Inflammatory macrophage treated with lipopolysaccharide for 1 hour (primary cell): ENCODE measurements around the gene RAVER2.
"Not testable (repeated sequence)": the region's sequence is repeated elsewhere in the genome, so short reads cannot be mapped to it uniquely, and the experiment has no call there.

Source experiments
- DNase-seq, 2 donors: peaks; one replicate each; pipeline ENCODE4 v3.0.0-alpha.2; 2020 to 2022

The RAVER2 gene

DNA sequence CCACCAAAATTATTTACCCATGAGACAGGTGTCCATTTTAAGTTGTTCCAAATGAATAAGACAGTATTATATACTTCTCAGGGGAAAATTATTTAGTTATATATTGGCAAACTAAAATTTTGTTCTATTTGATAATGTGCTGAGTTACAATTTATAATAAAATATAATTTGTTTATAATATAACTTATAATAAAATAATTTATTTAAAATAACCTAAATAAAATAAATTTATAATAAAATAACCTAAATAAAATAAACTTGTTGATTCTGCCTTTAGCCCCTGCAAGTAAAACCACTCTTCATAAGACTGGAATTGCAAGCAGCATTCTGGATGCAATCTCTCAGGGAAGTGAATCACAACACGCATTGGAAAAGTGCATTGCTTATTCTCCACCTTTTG is 69.6 kb downstream of the RAVER2 start:
- DNase-seq: no peak

DNA sequence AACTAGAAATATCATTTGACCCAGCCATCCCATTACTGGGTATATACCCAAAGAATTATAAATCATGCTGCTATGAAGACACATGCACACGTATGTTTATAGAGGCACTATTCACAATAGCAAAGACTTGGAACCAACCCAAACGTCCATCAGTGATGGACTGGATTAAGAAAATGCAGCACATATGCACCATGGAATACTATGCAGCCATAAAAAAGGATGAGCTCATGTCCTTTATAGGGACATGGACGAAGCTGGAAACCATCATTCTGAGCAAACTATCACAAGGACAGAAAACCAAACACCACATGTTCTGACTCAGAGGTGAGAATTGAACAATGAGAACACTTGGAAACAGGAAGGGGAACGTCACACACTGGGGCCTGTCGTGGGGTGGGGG is 72.5 kb downstream of the RAVER2 start:
- not testable (repeated sequence) for DNase-seq

- not testable (repeated sequence) for DNase-seq
These were observed 75.7 kb downstream of the RAVER2 start for GRCh38 chr1:64820572-64820971.

- DNase-seq: no peak
These were observed 77.7 kb downstream of the RAVER2 start for GRCh38 chr1:64822621-64823020.

- peak; percentile 38 to 85 for DNase-seq
These were observed 79.0 kb downstream of the RAVER2 start for GRCh38 chr1:64823691-64824476.

GRCh38 chr1:64826991-64827390 is 82.1 kb downstream of the RAVER2 start:
- peak; percentile 18 to 21 for DNase-seq

DNA sequence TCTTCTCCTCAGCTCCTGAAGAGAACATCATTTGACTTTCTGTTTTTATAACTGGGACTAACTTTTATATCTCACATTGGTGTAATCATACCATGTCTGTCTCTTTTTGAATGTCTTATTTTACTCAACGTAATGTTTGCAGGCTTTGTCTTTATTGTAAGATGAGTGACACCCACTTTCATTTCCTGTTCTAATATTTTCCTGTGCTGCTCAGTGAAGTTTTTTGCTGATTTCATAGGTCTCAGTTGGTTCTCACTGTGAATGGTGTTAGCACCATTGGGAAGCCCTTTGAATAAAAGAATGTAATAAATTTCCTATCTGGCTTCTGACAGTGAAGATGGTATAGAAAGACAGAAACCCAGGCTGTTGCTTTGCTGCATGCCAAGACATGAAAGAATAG is 84.0 kb downstream of the RAVER2 start:
- peak in 1 of 2 donors; percentile 16 for DNase-seq

DNA sequence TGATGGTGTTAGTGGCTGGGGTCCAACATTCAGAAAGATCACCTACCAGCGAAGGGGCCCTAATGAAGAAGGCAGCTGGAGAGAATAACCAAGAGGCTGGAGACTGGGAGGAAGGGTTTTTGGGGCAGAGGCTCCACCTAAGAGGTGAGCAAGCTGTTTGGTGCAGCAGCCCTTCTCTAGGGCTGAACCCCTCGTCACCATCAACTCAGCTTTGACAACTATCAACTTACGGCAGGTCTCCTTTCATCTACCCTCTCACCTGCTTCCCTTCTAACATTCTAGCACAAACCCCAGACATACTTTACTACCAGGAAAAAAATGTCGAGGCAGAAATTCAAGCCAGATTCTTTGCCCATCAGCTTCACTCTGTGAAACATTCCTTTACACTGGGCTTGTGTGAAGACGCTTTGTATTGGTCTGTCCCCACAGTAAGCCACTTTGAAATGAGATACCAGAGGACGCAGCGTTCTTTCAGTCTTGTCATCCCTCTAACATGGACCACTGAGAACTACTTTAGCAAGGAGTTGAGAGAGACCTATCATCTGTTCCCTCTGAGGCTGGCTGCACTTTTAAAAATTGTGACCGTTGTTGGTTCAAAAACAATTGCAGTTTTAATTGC is 84.6 kb downstream of the RAVER2 start:
- DNase-seq: no peak

GRCh38 chr1:64830030-64830651 is 85.3 kb downstream of the RAVER2 start:
- DNase-seq: no peak

DNA sequence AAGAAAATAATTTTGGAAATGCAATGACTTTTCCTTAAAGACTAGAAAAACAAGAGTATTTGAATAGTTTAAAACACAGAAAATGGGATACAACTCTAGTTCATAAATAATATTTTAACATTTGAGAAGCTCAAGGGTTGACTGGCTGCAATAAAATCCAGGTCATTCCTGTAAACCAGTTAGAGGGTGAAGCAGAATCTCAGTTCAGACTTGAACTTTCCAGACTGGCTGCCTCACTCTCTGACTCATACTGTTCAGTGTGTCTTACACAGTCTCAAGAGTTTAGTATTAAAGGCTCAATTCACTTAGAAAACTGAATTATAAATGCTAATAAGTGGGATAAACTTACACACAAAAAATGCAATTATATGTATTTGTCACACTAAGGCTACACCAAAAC is 89.9 kb downstream of the RAVER2 start:
- no peak for DNase-seq

DNA sequence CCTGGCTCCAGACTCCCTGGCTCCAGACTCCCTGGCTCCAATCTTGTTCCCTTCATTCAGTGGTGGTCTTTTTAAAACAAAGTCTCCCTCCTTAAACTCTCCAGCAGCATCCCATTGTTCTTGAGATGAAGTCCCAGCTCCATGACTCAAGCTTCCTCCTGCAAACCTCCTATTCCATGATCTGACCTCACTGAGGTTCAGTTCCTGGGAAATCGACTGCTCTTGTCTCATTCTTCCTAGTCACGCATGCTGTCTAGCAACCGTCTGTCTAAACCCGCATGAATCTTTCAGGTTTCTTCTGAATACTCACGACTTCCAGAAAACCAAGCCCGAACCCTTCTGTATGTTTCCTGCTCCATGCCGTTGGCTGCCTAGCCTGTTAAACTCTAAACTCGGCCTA is 91.9 kb downstream of the RAVER2 start:
- no peak for DNase-seq

- DNase-seq: no peak
These were observed 93.6 kb downstream of the RAVER2 start for GRCh38 chr1:64838486-64838885.

- no peak for DNase-seq
These were observed 94.4 kb downstream of the RAVER2 start for GRCh38 chr1:64839261-64839660.

GRCh38 chr1:64839732-64840405 is 95.0 kb downstream of the RAVER2 start:
- no peak for DNase-seq

- DNase-seq: no peak
These were observed 96.6 kb downstream of the RAVER2 start for GRCh38 chr1:64841330-64842065.

GRCh38 chr1:64842224-64842623 is 97.3 kb downstream of the RAVER2 start:
- no peak for DNase-seq

GRCh38 chr1:64843675-64844074 is 98.8 kb downstream of the RAVER2 start:
- no peak for DNase-seq

DNA sequence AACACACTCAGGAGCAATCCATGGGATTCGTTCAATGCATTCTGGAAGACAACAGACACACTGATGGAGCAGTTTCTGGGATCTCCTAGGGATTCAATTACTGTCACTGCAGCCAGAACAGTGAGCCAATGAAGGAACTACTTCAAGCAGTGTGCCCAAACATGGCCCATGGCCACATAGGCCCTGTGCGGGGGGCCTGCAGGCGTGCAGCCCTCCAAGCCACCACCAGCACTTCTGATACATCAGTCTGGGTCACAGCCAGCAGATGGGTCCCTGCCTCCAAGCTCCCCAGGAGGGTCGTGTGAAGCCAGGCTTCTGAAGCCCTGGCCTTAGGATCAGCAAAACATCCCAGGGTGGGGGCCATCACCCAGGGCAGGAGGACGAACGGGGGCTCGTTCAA is 99.3 kb downstream of the RAVER2 start:
- DNase-seq: no peak

DNA sequence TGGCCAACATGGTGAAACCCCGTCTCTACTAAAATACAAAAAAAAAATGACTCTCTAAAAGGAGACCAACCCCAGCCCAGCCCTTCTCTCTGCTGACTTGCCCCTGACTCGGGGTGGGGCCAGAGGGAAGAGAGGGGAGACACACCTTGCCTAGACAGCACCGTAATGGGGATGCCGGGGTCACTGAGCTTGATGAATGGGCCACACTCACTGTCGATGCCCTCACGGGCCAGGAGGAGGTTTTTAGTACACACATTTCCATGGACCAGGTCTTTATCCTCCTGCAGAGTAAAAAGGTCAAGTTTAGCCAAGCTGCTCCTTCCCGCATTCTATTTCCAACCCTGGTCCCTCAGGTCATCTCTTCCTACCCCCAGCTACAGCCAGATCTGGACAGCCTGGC is 99.7 kb downstream of the RAVER2 start:
- no peak for DNase-seq

DNA sequence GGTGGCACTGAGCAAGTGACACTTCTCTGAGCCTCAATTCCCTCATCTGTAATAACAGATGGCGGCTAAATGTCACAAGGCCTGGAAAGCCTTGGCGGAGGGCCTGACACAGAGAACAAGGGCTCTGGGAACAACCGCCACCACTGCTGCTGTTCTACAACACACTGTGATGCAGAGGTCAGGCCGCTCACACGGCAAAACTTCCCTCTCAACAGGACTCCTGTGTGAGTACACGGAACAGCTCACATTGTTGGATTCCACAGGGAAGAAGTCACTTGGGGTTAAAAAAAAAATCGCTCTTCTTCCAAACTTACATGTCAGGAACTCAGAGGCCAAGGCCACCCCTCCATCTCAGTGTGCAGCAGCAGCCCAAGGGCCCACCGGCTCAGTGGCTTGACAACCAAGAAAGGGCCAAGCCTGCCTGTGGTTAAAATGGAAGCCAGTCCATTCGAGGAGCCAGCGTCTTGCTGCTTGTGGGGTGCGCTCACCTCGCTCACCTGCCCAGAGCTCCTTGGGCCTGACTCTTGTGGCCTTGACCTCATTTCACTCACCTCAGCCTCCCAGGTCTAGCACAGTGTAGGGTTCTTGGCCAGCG is 101.1 kb downstream of the RAVER2 start:
- no peak for DNase-seq

DNA sequence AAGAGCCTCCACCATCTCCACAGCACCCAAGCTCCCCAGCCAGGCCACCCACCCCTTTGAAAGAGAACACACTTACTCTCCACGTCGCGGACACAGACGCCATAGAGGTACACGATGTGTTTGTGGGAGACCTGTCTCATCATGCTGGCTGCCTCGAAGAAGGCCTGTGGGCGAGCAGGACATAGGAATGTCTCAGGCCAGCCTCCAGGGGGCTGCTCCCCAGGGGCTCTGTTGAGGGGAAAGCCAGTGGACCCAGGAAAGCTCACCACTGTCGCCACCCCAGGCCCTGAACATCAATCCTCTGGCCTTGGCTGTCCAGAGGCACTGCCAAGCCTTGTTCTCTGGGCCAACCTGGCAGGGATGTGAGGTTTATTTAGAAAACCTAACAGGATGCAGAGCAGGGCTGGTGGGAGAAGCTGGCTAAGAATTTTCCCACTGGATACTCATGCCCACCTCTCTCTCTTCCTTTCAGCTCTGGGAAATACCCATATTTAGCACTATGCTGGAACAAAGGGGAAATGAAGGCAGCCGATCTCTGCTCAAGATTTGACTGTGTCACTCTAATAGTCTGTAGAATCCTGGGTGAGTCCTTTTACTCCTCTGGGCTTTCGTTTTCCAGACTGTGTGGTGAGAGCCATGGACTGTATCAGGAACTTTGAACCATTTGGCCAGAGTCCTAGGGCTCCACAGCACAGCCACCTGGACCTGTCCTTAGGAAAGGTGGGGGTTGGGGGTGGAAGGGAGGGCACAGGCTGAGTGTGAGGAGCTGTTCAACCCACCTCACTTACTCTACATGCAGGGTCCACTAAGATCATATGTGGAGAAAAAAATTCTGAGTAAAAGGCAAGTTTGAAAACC is 101.9 kb downstream of the RAVER2 start:
- DNase-seq: no peak
